Hepatocyte (in vitro differentiated cells): Measurements from ENCODE around the gene RPS15.

Experiments
- EZH2 ChIP-seq: fragments of 200-600 bp; sonication (generic); IDR thresholded peaks from 2 replicates; pipeline ENCODE4 v1.6.1; 2016; ENCODE audit warnings: antibody characterized with exemption, mild to moderate bottlenecking, borderline replicate concordance
- EZH2phosphoT487 ChIP-seq: fragments of 200-600 bp; sonication (generic); IDR thresholded peaks from one replicate; pipeline ENCODE4 v1.6.1; 2018; ENCODE audit warnings: antibody characterized with exemption, mild to moderate bottlenecking, low read depth, moderate library complexity; ENCODE audit not compliant: unreplicated experiment, severe bottlenecking
- TF ChIP-seq, protein P1 (sequence below): fragments of 200-600 bp; sonication (generic); IDR thresholded peaks from 2 replicates; pipeline ENCODE4 v1.5.1; 2016; ENCODE audit warnings: antibody characterized with exemption, mild to moderate bottlenecking; ENCODE audit not compliant: poor library complexity

DNA sequence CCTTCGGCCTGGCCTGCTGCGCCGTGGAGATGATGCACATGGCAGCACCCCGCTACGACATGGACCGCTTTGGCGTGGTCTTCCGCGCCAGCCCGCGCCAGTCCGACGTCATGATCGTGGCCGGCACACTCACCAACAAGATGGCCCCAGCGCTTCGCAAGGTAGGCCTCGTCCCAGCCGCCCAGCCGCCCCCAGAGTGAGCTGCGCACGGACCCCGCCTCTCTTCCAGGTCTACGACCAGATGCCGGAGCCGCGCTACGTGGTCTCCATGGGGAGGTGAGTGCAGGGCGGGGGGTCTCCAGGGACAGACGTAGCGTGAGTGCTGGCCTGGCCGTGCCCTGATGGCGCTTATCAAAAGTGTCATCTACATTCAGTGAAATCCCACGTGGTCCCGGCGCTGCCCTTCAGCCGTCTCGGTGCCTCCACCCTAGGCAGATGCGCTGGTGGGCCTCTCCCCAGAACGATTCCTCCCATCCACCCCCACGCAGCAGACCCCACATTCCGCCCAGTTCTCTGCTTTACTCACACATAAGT, 47.2 kb upstream of the RPS15 start:
- TF ChIP-seq, protein P1, sequence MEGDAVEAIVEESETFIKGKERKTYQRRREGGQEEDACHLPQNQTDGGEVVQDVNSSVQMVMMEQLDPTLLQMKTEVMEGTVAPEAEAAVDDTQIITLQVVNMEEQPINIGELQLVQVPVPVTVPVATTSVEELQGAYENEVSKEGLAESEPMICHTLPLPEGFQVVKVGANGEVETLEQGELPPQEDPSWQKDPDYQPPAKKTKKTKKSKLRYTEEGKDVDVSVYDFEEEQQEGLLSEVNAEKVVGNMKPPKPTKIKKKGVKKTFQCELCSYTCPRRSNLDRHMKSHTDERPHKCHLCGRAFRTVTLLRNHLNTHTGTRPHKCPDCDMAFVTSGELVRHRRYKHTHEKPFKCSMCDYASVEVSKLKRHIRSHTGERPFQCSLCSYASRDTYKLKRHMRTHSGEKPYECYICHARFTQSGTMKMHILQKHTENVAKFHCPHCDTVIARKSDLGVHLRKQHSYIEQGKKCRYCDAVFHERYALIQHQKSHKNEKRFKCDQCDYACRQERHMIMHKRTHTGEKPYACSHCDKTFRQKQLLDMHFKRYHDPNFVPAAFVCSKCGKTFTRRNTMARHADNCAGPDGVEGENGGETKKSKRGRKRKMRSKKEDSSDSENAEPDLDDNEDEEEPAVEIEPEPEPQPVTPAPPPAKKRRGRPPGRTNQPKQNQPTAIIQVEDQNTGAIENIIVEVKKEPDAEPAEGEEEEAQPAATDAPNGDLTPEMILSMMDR, result no peak
- no peak for TF ChIP-seq EZH2phosphoT487
- no peak for TF ChIP-seq EZH2
